PC-3 (cell line): Measurements from ENCODE around the gene PAN3. TPM values are rescaled to one million over a fixed set of nuclear protein-coding genes. Genes with fewer than 3 reads are reported as not detected.

ENCODE experiments used
- ATAC-seq: fragments of 200-7000 bp; cut with Tn5 transposase; 2 replicates; pipeline ENCODE4 v1.9.1; 2020; ENCODE audit warnings: mild to moderate bottlenecking, moderate library complexity
- BruUV-seq: library from RNA; stranded (reverse); fragments of 400-500 nt; replicated peaks from 2 replicates; lab custom pipeline; 2021; lab: Mats Ljungman, UMichigan
- CTCF ChIA-PET: fragments of 300-600 bp; sonication (Branson Sonifier 250); formaldehyde crosslinking; loops from one replicate; lab custom pipeline; 2022; ENCODE audit warnings: antibody characterized with exemption; lab: Charles Lee
- POLR2A ChIA-PET: fragments of 300-600 bp; sonication (Branson Sonifier 250); formaldehyde crosslinking; loops from one replicate; lab custom pipeline; 2022; ENCODE audit warnings: antibody characterized with exemption; ENCODE audit not compliant: unreplicated experiment; lab: Charles Lee
- DNase-seq: peaks from one replicate; pipeline ENCODE4 v3.0.0-alpha.2; 2015
- H2AFZ ChIP-seq: fragments of 300-600 bp; sonication (generic); 2 replicates; pipeline ENCODE4 v1.6.0; 2016; ENCODE audit warnings: antibody characterized with exemption, low read length
- H3F3A ChIP-seq: fragments of 300-600 bp; sonication (generic); one replicate; pipeline ENCODE4 v1.6.0; 2017; ENCODE audit warnings: antibody characterized with exemption, low read length, control low read depth, mild to moderate bottlenecking; ENCODE audit not compliant: unreplicated experiment
- H3K27ac ChIP-seq: fragments of 300-600 bp; sonication (generic); 2 replicates; pipeline ENCODE4 v1.5.1; 2016; ENCODE audit warnings: mild to moderate bottlenecking, low read length
- H3K27me3 ChIP-seq: fragments of 300-600 bp; sonication (generic); 2 replicates; pipeline ENCODE4 v1.6.1; 2016; ENCODE audit warnings: low read length, mixed read lengths
- H3K36me3 ChIP-seq: fragments of 300-600 bp; sonication (generic); 2 replicates; pipeline ENCODE4 v1.6.1; 2016; ENCODE audit warnings: low read depth, mixed run types, low read length, mixed read lengths
- H3K4me1 ChIP-seq: fragments of 300-600 bp; sonication (generic); 2 replicates; pipeline ENCODE4 v1.5.1; 2016; ENCODE audit warnings: low read length; ENCODE audit not compliant: insufficient read depth
- H3K4me2 ChIP-seq: fragments of 300-600 bp; sonication (generic); 2 replicates; pipeline ENCODE4 v1.6.0; 2016; ENCODE audit warnings: low read length
- H3K4me3 ChIP-seq: fragments of 300-600 bp; sonication (generic); 2 replicates; pipeline ENCODE4 v1.5.1; 2016; ENCODE audit warnings: mild to moderate bottlenecking, low read length, mixed read lengths
- H3K79me2 ChIP-seq: fragments of 300-600 bp; sonication (generic); 2 replicates; pipeline ENCODE4 v1.6.1; 2017; ENCODE audit warnings: low read length, mixed read lengths
- H3K9ac ChIP-seq: fragments of 300-600 bp; sonication (generic); 2 replicates; pipeline ENCODE4 v1.6.0; 2016; ENCODE audit warnings: mild to moderate bottlenecking, low read length
- H3K9me2 ChIP-seq: fragments of 300-600 bp; sonication (generic); replicated peaks from 2 replicates; pipeline ENCODE4 v1.6.1; 2016; ENCODE audit warnings: mixed run types, low read length, mixed read lengths
- H3K9me3 ChIP-seq: fragments of 300-600 bp; sonication (generic); 2 replicates; pipeline ENCODE4 v1.6.1; 2016; ENCODE audit warnings: low read length, mixed read lengths
- H4K20me1 ChIP-seq: fragments of 300-600 bp; sonication (generic); 2 replicates; pipeline ENCODE4 v1.6.1; 2016; ENCODE audit warnings: low read length, mixed read lengths
- EZH2 ChIP-seq: fragments of 300-600 bp; sonication (generic); IDR thresholded peaks from one replicate; pipeline ENCODE4 v1.6.1; 2017; ENCODE audit warnings: antibody characterized with exemption, mild to moderate bottlenecking, low read length; ENCODE audit not compliant: unreplicated experiment
- EZH2phosphoT487 ChIP-seq: fragments of 300-600 bp; sonication (generic); IDR thresholded peaks from 2 replicates; pipeline ENCODE4 v1.6.1; 2018; ENCODE audit warnings: mild to moderate bottlenecking, antibody characterized with exemption, low read length, borderline replicate concordance
- intact Hi-C: fragments of 100-400 bp; cut with micrococcal nuclease; formaldehyde crosslinking; loops from 2 replicates; pipeline ENCODE4 v1.9.0; 2023
- total RNA-seq: library from RNA; depleted of rRNA; stranded (reverse); fragments of >200 nt; gene quantifications from 2 replicates; pipeline ENCODE4 v1.2.3, GENCODE V29; 2014
- TF ChIP-seq, protein P1 (sequence below): fragments of 300-600 bp; sonication (generic); conservative IDR thresholded peaks from 2 replicates; pipeline ENCODE4 v1.5.1; 2017; ENCODE audit warnings: antibody characterized with exemption, low read depth, mild to moderate bottlenecking, low read length

The PAN3 gene
- total RNA-seq, 1 experiment from 2014 or later = 14.6 TPM

- H3K36me3 ChIP-seq = no peaks in the 10 kb centered on the region
- no peaks in the 10 kb centered on the region for H3K27me3 ChIP-seq
- no peaks in the 10 kb centered on the region for H3F3A ChIP-seq
- no peaks in the 10 kb centered on the region for H3K79me2 ChIP-seq
- no peaks in the 10 kb centered on the region for H3K9me2 ChIP-seq
- no peak for ATAC-seq
- TF ChIP-seq EZH2 (no peak), EZH2phosphoT487 (no peak)
- TF ChIP-seq, protein P1, sequence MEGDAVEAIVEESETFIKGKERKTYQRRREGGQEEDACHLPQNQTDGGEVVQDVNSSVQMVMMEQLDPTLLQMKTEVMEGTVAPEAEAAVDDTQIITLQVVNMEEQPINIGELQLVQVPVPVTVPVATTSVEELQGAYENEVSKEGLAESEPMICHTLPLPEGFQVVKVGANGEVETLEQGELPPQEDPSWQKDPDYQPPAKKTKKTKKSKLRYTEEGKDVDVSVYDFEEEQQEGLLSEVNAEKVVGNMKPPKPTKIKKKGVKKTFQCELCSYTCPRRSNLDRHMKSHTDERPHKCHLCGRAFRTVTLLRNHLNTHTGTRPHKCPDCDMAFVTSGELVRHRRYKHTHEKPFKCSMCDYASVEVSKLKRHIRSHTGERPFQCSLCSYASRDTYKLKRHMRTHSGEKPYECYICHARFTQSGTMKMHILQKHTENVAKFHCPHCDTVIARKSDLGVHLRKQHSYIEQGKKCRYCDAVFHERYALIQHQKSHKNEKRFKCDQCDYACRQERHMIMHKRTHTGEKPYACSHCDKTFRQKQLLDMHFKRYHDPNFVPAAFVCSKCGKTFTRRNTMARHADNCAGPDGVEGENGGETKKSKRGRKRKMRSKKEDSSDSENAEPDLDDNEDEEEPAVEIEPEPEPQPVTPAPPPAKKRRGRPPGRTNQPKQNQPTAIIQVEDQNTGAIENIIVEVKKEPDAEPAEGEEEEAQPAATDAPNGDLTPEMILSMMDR = no peak
- no peak overlapping the region for H3K4me3 ChIP-seq
- H4K20me1 ChIP-seq = no peaks in the 10 kb centered on the region
- no peak overlapping the region for H3K4me2 ChIP-seq
- no peak overlapping the region for H3K27ac ChIP-seq
- H3K4me1 ChIP-seq = peaks cover 22% of the 10 kb centered on the region
- H2AFZ ChIP-seq = no peak overlapping the region
- DNase-seq = no peak
- no peak overlapping the region for H3K9ac ChIP-seq
- intact Hi-C loops = no loop called here
- BruUV-seq = no TSS peak
- H3K9me3 ChIP-seq = no peaks in the 10 kb centered on the region
- ChIA-PET CTCF (no interaction called here), POLR2A (no interaction called here)
Measured at GRCh38 chr13:28326056-28326455, 187.7 kb downstream of the PAN3 start.

GRCh38 chr13:28327373-28328270 lies 189.3 kb downstream of the PAN3 start:
- no peaks in the 10 kb centered on the region for H4K20me1 ChIP-seq

More at GRCh38 chr13:28327373-28328270, 189.3 kb downstream of the PAN3 start:
- POLR2A ChIA-PET = no interaction called here
- DNase-seq = no peak
- ATAC-seq = no peak
- Histone ChIP-seq H3K9ac (no peak overlapping the region), H3K9me2 (no peaks in the 10 kb centered on the region), H3K4me3 (no peak overlapping the region), H3F3A (no peaks in the 10 kb centered on the region), H3K36me3 (no peaks in the 10 kb centered on the region), H3K27me3 (no peaks in the 10 kb centered on the region; the same call in 1 of the 2 replicates), H3K4me2 (no peak overlapping the region), H3K79me2 (no peaks in the 10 kb centered on the region), H3K9me3 (no peaks in the 10 kb centered on the region), H2AFZ (no peak overlapping the region), H3K27ac (no peak overlapping the region), H3K4me1 (peaks cover 6% of the 10 kb centered on the region)
- CTCF ChIA-PET = no interaction called here
- TF ChIP-seq EZH2phosphoT487 (no peak), EZH2 (no peak)
- TF ChIP-seq, protein P1 = no peak
- intact Hi-C loops = no loop called here
- no TSS peak for BruUV-seq
